Left ventricle myocardium superior (tissue), 1 donor: ENCODE measurements around the gene CYP2W1. TPM values are rescaled to one million over a fixed set of nuclear protein-coding genes. Genes with fewer than 3 reads are reported as not detected.
A peak's percentile ranks its signal among the peaks of the same experiment; 100 is the strongest.

ENCODE experiments used
- ATAC-seq: fragments of 200-7000 bp; cut with Tn5 transposase; one replicate; pipeline ENCODE4 v1.9.1; 2020; ENCODE audit warnings: mild to moderate bottlenecking, moderate library complexity
- DNase-seq: peaks from one replicate; pipeline ENCODE4 v3.0.0-alpha.2; 2020
- intact Hi-C: fragments of 100-400 bp; cut with micrococcal nuclease; formaldehyde crosslinking; loops from one replicate; pipeline ENCODE4 v1.11.0; 2022
- total RNA-seq: library from RNA; stranded (reverse); fragmentation: NEBNext Ultra II Directional; extraction: Animal tissue kit (Norgen Biotek cat#: 25700); gene quantifications from one replicate; pipeline ENCODE4 v1.2.1, GENCODE V29; 2021
- donor health status: DM: no; HTN: yes; CAD: no; lungs with severe emphysema.

CYP2W1 gene
- total RNA-seq, 1 donor from 2014 or later = not detected

GRCh38 chr7:978049-978346 lies 5.0 kb upstream of the CYP2W1 start:
- DNase-seq = no peak
- ATAC-seq = no peak
- intact Hi-C loops = no loop called here

- intact Hi-C loops = no loop called here
- ATAC-seq (no peak), DNase-seq (no peak)
Observed at GRCh38 chr7:978416-979091, 4.4 kb upstream of the CYP2W1 start.

GRCh38 chr7:979151-979550 lies 3.8 kb upstream of the CYP2W1 start:
- DNase-seq (no peak), ATAC-seq (no peak)
- intact Hi-C loops = no loop called here

DNA sequence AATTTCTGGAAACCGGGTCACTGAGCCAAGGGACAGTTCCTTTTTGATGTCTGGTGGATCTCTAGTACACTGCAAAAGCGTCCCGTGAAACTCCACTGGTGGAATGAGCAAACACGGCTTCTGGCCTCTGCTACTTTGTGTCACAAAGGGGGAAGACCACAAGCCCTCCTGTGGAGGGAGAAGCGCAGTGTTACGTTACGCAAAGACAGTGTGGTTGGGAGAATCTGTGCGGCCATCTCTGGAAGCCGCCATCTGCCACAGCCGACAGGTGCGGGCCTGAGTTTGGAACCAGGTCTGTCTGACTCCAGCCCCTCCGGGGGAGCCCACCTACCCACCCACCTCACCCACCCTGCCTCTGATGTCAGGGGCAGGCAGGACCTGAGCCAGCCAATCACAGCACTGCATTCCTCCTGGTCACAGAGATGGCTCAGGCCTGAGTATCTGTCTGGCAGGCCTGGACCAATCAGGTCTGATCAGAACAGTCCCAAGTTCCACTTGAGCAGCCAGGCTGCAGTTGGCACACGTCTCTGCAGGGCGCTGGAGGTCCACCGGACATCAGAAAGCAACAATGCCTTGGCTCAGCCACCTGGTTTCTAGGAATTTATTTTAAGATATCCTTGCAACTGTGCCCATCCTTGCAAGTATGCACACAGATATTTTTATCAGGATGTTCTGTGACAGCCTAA lies 3.0 kb upstream of the CYP2W1 start:
- ATAC-seq = peak; percentile 37
- DNase-seq = no peak
- intact Hi-C loops = no loop called here

GRCh38 chr7:981793-982510 lies 1.0 kb upstream of the CYP2W1 start:
- ATAC-seq (no peak), DNase-seq (no peak)
- intact Hi-C loops = no loop called here

DNA sequence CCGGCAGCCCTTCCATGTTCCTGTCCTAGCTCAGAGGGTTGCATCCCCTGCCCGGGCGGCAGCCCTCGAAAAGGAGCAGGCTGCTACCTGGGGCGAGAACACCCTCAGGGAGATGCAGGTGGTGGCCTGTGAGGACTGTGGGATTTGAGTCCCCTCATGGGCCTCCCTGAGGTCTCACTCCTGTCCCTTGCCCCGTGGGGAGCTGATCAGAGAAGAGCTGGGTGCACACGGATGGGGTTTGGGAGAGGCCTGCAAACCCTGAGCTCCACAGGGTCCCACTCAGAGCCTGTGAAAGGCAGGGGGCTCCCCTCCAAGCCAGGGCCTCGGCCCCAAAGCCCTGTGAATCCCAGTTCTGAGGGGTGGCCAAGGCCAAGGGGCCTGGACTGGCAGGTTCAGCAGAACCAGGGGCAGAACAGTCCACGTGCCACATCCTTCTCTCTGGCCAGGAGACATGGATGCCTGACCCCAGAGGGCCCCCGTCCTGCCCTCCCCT lies 424 bp upstream of the CYP2W1 start:
- intact Hi-C loops = no loop called here
- DNase-seq = no peak

DNA sequence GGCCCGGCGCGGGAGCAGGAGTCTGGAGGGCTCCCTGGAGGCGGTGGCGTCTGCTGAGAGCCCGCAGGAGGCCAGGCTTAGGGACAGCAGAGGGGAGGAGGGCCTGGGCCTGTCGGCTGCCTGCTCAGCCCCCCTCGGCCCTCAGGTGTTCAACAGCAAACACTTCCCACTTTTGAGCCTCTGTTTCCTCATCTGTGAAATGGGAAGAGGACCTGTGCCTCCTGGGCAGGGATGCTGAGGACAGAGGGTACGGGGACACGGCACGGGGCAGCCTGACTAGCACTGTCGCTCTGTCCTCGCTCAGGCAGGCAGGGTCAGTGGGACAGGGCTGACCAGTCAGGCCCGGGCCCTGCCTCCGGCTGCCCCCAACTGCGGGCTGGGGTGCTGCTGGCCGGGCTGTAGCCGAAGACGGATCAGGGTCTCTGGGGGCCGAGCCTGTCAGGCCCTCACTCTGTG lies 663 bp downstream of the CYP2W1 start:
- intact Hi-C loops = no loop called here

More for the DNA sequence above, 424 bp upstream of the CYP2W1 start:
- no peak for ATAC-seq

DNA sequence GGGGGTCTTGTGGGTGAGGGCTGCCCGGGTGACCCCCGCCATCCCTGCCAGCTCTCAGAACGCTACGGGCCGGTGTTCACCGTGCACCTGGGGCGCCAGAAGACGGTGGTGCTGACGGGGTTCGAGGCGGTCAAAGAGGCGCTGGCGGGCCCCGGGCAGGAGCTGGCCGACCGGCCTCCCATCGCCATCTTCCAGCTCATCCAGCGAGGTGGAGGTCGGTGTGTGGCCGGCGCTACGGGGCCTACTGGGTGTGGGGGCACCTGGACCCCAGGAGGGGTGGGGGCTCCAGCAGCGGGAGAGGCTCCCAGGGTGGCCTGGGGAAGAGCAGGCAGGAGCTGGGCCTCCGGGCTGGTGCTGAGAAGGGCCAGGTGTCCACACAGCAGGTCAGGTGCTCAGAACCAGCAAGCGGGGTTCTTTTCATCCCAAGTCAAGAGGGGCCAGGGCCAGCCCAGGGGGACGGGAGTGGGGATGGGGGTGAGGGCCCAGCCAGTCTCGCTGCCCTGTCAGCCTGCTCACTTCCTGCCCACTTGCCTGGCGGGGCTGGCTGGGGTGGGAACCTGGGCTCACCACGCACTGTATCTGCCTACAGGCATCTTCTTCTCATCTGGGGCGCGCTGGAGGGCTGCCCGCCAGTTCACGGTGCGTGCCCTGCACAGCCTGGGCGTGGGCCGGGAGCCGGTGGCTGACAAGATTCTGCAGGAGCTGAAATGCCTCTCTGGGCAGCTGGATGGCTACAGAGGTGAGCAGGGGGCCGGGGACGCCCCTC lies 1.6 kb downstream of the CYP2W1 start:
- intact Hi-C loops = no loop called here
- no peak for DNase-seq
- ATAC-seq = no peak

More for the DNA sequence above, 663 bp downstream of the CYP2W1 start:
- DNase-seq = no peak
- ATAC-seq = no peak

DNA sequence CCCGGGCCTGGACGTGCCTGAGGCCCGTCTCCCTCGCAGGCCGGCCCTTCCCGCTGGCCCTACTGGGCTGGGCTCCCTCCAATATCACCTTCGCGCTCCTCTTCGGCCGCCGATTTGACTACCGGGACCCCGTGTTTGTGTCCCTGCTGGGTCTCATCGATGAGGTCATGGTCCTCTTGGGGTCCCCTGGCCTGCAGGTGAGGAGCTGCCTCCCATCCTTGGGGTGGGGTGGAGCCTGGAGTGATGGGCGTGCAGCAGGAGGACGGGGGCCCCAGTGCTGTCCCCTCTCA lies 2.1 kb downstream of the CYP2W1 start:
- intact Hi-C loops = no loop called here
- no peak for DNase-seq
- ATAC-seq = no peak

DNA sequence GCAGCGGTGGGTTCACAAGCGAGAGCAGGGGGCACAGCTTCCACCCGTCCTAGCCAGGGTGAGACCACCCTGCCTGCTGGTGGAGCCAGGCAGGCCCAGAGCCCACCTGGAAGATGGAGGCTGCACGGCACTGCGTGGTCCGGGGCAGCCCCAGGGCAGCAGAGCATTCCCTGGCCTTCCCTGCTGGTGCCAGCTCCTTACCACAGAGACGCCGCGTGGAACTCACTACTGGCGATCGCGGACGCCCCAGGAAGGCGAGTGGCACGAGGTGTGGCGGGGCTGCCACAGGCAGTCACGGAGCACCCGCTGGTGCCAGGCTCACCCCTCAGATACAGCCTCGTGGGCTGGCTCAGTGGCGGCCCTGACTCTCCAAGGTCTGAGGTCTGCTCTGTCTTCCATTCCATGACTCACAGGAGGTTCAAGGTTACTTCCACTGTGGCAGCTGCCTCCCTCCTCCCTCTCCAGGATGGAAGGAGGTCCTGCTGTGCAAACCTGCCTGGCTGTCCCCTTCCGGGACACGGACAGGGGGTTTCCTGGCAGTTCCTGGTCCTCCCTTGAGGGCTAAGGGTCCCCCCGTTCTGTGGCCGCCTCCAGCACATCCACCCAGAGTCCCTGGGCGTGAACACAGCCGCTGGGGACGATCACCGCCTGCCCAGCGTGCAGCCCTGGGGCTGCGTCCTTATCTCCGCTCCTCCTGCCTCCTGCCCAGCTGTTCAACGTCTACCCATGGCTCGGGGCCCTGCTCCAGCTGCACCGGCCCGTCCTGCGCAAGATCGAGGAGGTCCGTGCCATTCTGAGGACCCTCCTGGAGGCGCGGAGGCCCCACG lies 3.1 kb downstream of the CYP2W1 start:
- ATAC-seq (no peak), DNase-seq (no peak)
- intact Hi-C loops = no loop called here

GRCh38 chr7:986766-987751 lies 4.1 kb downstream of the CYP2W1 start:
- ATAC-seq (no peak), DNase-seq (no peak)
- intact Hi-C loops = no loop called here

GRCh38 chr7:987909-988308 lies 4.9 kb downstream of the CYP2W1 start:
- no peak for ATAC-seq
- no peak for DNase-seq
- intact Hi-C loops = no loop called here

DNA sequence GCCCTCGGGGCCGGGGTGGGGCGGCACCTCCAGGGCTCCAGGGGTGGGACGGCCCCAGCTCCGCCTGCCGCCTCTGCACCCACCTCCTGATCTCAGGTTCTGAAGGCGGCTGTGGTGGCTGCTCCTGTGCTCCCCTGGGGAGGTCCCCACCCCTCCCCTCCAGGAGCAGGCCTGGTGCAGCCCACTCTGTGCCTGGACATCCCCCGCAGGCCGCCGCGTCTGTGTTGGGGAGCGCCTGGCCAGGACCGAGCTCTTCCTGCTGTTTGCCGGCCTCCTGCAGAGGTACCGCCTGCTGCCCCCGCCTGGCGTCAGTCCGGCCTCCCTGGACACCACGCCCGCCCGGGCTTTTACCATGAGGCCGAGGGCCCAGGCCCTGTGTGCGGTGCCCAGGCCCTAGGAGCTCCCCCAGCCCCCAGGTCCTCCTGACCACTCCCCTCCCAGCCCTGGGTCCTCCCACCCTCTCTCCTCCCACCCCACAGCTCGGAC lies 5.5 kb downstream of the CYP2W1 start:
- intact Hi-C loops = no loop called here
- no peak for DNase-seq
- no peak for ATAC-seq

DNA sequence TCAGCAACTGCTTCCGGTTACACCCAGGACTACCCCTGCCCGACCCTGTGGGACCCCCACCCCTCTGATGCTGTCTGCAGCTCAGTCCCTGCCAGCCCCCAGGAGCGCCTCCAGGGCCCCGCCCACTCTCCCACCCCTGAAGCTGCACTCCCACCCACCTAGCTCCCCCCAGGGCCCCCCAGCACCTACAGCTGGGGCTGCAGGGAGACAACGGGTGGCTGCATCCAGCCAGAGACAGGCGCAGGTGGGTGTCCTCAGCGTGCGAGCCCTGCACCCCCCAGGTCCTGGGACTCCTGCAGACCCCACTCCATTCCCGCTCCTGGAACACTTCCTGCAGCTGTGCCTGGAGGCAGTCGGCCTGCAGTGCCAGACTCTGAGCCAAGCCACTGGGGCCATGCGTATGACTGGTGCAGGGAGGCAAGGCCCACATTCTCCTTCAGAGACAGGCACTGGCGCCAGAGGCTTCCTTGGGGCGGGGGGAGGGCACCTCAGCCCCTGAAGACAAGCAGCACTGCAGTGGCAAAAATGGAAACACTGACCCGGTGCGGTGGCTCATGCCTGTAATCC lies 6.1 kb downstream of the CYP2W1 start:
- ATAC-seq (no peak), DNase-seq (no peak)
- intact Hi-C loops = no loop called here

- DNase-seq = no peak
- intact Hi-C loops = no loop called here
- no peak for ATAC-seq
Observed at GRCh38 chr7:990352-990932, 7.5 kb downstream of the CYP2W1 start.

DNA sequence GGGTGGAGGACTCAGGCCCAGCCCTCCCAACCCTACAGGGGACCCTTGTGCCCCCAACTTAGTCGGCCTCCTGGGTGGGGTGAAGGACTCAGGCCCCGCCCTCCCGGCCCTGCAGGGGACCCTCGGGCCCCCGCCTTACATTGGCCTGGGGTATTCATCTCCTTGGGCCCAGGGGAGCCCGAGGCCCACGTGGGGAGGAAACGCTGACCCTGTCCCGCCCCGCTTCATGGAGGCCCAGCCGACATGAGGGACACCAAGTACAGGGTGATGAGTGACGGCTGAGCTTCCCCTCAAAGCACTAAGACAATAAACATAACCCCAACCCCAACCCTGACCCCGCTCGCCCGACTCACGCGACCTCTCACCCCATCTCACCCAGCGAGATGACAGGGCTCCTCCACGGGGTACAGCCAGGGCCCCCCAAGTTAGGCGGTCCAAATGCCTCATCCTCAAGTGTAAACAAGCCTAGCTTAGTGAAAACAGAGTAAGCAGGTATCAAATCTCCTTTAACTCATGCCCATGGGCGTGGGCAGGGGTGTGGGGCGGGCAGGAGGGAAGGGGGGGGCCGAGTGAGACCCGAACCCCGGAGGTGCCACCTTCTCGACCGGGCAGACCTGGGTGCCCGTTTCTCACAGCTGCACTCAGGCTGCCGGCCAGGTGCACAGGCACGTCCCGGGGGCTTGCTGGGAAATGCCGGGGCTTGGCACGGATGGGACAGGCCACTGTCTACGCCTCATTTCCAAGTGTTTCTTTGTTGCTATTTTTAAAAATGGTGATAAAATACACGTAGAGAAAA lies 8.2 kb downstream of the CYP2W1 start:
- no peak for ATAC-seq
- intact Hi-C loops = no loop called here
- no peak for DNase-seq
